ENCODE results near the gene THAP3. TPM values are rescaled to one million over a fixed set of nuclear protein-coding genes. Genes with fewer than 3 reads are reported as not detected.

Gene THAP3
- total and polyA plus RNA-seq, 2 donors (not counting 1 experiment from before 2014, with no cell fraction given) = 20.2 to 30.4 TPM

DNA sequence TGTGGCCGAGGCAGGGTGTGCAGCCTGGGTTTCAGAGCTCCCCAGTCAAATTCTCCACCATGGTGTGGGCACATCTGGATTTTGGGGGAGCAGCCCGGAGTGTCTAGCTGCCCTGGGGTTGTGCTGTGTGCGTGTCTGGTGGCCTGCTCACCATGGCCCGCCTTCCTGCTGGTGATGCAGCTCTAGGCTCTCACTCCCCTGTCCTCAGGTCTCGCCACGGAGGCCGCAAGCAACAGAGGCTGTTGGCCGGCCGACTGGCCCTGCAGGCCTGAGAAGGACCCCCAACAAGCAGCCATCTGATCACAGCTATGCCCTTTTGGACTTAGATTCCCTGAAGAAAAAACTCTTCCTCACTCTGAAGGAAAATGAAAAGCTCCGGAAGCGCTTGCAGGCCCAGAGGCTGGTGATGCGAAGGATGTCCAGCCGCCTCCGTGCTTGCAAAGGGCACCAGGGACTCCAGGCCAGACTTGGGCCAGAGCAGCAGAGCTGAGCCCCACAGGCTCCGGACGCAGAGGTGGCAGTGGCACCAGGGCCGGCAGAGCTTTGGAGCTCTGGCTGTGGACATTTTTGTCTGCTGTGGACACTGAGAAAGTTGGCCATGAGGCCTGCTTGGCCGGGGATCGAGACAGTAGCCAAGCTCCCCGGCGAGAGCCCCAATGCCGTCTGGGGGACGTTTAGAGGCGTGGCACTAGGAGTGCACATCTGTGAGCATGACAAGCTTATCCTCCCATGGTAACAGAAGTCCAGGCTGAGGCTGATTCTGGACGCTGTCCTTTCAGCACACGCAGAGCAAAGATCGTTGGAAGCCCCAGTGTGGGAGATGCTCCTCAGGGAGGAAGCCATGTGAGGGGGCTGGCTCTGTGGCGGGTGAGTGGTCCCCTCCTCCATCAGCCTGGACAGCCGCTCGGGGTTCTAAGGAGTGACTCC is 8.2 kb downstream of the THAP3 start:
- H3K4me2 ChIP-seq (replicated peaks; ENCODE audit: low read depth, low read length, poor library complexity, severe bottlenecking) = no peak overlapping the region
- H3K4me3 Mint-ChIP-seq = no peak overlapping the region
- peaks cover 24% of the 10 kb centered on the region for H4K20me1 ChIP-seq (ENCODE audit: control insufficient read depth, insufficient read depth, low read length, poor library complexity, severe bottlenecking)
- 95% methylated on average over 28 of the region's 30 CpGs for WGBS (ENCODE audit: insufficient coverage)
- no peak overlapping the region for H3K9ac ChIP-seq (ENCODE audit: low read length)
- H3K9me3 ChIP-seq (ENCODE audit: control extremely low read depth in 1 of 3, control insufficient read depth in 2 of 3, insufficient read depth in 1 of 3, low read length in 2 of 3) = no peaks in the 10 kb centered on the region
- H3K27me3 ChIP-seq (replicated peaks in 1 of 4; ENCODE audit: control extremely low read depth in 1 of 4, control insufficient read depth in 3 of 4, insufficient read depth in 4 of 4, low read length in 3 of 4) = no peaks in the 10 kb centered on the region
- H3K27ac Mint-ChIP-seq = no peak overlapping the region
- TF ChIP-seq CTCF (IDR thresholded peaks at IDR 0.05) (no peak), EZH2 (IDR thresholded peaks at IDR 0.05; ENCODE audit: borderline replicate concordance, insufficient read depth, low read depth, low read length, poor library complexity, severe bottlenecking) (no peak)
- no peak overlapping the region for H3K27ac ChIP-seq (ENCODE audit: low read length in 2 of 2)
- H3K4me1 Mint-ChIP-seq = peaks cover 3% of the 10 kb centered on the region
- ChIA-PET CTCF (interaction anchor here (0.6 to 2.2 kb wide), 5 partner anchors 13 to 144 kb away, joined by 3 to 7 read pairs (median 4); partner anchors contain the start of genes DNAJC11 and NOL9), POLR2A (no interaction called here)
- H2AFZ ChIP-seq (ENCODE audit: insufficient read depth, low read depth, low read length, poor library complexity, severe bottlenecking) = no peak overlapping the region
- H3K4me3 ChIP-seq (ENCODE audit: control extremely low read depth in 1 of 5, extremely low read depth in 1 of 5, insufficient read depth in 1 of 5, low read depth in 2 of 5, low read length in 4 of 5) = no peak overlapping the region
- DNase-seq (no peak), ATAC-seq (ENCODE audit: low read depth) (no peak)
- H3K79me2 ChIP-seq (ENCODE audit: control insufficient read depth, insufficient read depth, low read length) = peaks cover 19% of the 10 kb centered on the region
- peaks cover 3 to 63% of the 10 kb centered on the region in 2 experiments for H3K36me3 ChIP-seq (replicated peaks in 1 of 2; ENCODE audit: control extremely low read depth in 1 of 2, control insufficient read depth in 1 of 2, extremely low read depth in 1 of 2, insufficient read depth in 2 of 2, low read length in 1 of 2)
- no peaks in the 10 kb centered on the region for H3K9me3 Mint-ChIP-seq (ENCODE audit: insufficient read depth)
- H3K4me1 ChIP-seq (ENCODE audit: control insufficient read depth in 2 of 2, insufficient read depth in 2 of 2, low read length in 2 of 2) = peaks cover 0 to 2% of the 10 kb centered on the region in 2 donors
- no peaks in the 10 kb centered on the region for H3K27me3 Mint-ChIP-seq
- intact Hi-C loops (cut with micrococcal nuclease) = no loop called here
